Skeletal muscle tissue (tissue), 4 donors: ENCODE data around the gene HOXD8. TPM values are rescaled to one million over a fixed set of nuclear protein-coding genes. Genes with fewer than 3 reads are reported as not detected.

Source experiments
- H3K27ac ChIP-seq: one replicate; pipeline ENCODE4 v1.7.0; 2013; ENCODE audit warnings: mild to moderate bottlenecking, low read depth, low read length, inconsistent platforms
- H3K27me3 ChIP-seq, 3 donors: one replicate each; pipeline ENCODE4 v1.7.0; 2013; ENCODE audit warnings: low read length in 3 of 3; ENCODE audit not compliant: control insufficient read depth in 3 of 3, insufficient read depth in 3 of 3
- H3K36me3 ChIP-seq, 3 donors: one replicate each; pipeline ENCODE4 v1.7.0; 2013; ENCODE audit warnings: low read length in 3 of 3; ENCODE audit not compliant: control insufficient read depth in 3 of 3, insufficient read depth in 3 of 3
- H3K4me1 ChIP-seq, 3 donors: one replicate each; pipeline ENCODE4 v1.7.0; 2013; ENCODE audit warnings: low read length in 3 of 3, mild to moderate bottlenecking in 3 of 3; ENCODE audit not compliant: control insufficient read depth in 3 of 3, insufficient read depth in 3 of 3
- H3K4me3 ChIP-seq, 3 donors: one replicate each; pipeline ENCODE4 v1.7.0; 2013; ENCODE audit warnings: low read length in 3 of 3
- H3K9ac ChIP-seq, 3 donors: one replicate each; pipeline ENCODE4 v1.7.0; 2013; ENCODE audit warnings: low read length in 3 of 3, mild to moderate bottlenecking in 3 of 3, moderate library complexity in 2 of 3, low read depth in 1 of 3
- H3K9me3 ChIP-seq, 3 donors: one replicate each; pipeline ENCODE4 v1.7.0; 2013; ENCODE audit warnings: low read length in 3 of 3; ENCODE audit not compliant: control insufficient read depth in 3 of 3
- total RNA-seq: library from RNA; depleted of rRNA; stranded (reverse); fragments of >200 nt; gene quantifications from one replicate; pipeline ENCODE4 v1.2.3, GENCODE V29; 2014
- donor health status: Osteomylitis.

The HOXD8 gene
- total RNA-seq, 1 donor from 2014 or later = 18.8 TPM

- no peaks in the 10 kb centered on the region for H3K9me3 ChIP-seq
- no peaks in the 10 kb centered on the region for H3K36me3 ChIP-seq
- peaks cover 7 to 16% (median 15%) of the 10 kb centered on the region in 3 donors for H3K4me1 ChIP-seq
- peak overlapping the region in 1 of 3 donors; percentile 69 for H3K9ac ChIP-seq
- peak overlapping the region in 2 of 3 donors; percentile 60 to 85 for H3K4me3 ChIP-seq
- H3K27me3 ChIP-seq = peaks cover 39 to 81% (median 77%) of the 10 kb centered on the region in 3 donors
- H3K27ac ChIP-seq = no peak overlapping the region
Observed at GRCh38 chr2:176124110-176124946, 5.2 kb upstream of the HOXD8 start.

- no peak overlapping the region for H3K4me3 ChIP-seq
- H3K27me3 ChIP-seq = peaks cover 31 to 76% (median 70%) of the 10 kb centered on the region in 3 donors
Observed at GRCh38 chr2:176124947-176125771, 4.3 kb upstream of the HOXD8 start.

GRCh38 chr2:176125772-176126054 lies 3.8 kb upstream of the HOXD8 start:
- no peak overlapping the region for H3K9ac ChIP-seq
- H3K27me3 ChIP-seq = peaks cover 27 to 71% (median 68%) of the 10 kb centered on the region in 3 donors
- no peaks in the 10 kb centered on the region for H3K9me3 ChIP-seq
- no peak overlapping the region for H3K27ac ChIP-seq
- no peak overlapping the region for H3K4me3 ChIP-seq
- H3K36me3 ChIP-seq = no peaks in the 10 kb centered on the region
- H3K4me1 ChIP-seq = peaks cover 7 to 16% (median 15%) of the 10 kb centered on the region in 3 donors

More at GRCh38 chr2:176124947-176125771, 4.3 kb upstream of the HOXD8 start:
- Histone ChIP-seq H3K4me1 (peaks cover 7 to 16% (median 15%) of the 10 kb centered on the region in 3 donors), H3K36me3 (no peaks in the 10 kb centered on the region), H3K9ac (no peak overlapping the region), H3K9me3 (no peaks in the 10 kb centered on the region), H3K27ac (no peak overlapping the region)

- H3K27me3 ChIP-seq = peaks cover 13 to 64% (median 55%) of the 10 kb centered on the region in 3 donors
- no peak overlapping the region for H3K9ac ChIP-seq
- peak overlapping the region in 1 of 3 donors; percentile 48 for H3K4me3 ChIP-seq
- peaks cover 0 to 1% (median 0%) of the 10 kb centered on the region in 3 donors for H3K36me3 ChIP-seq
- no peaks in the 10 kb centered on the region for H3K9me3 ChIP-seq
- peaks cover 7 to 15% (median 13%) of the 10 kb centered on the region in 3 donors for H3K4me1 ChIP-seq
- no peak overlapping the region for H3K27ac ChIP-seq
Observed at GRCh38 chr2:176126929-176127773, 2.4 kb upstream of the HOXD8 start.

- Histone ChIP-seq H3K27me3 (peaks cover 9 to 62% (median 53%) of the 10 kb centered on the region in 3 donors), H3K9ac (no peak overlapping the region), H3K4me3 (no peak overlapping the region), H3K36me3 (peaks cover 0 to 2% (median 0%) of the 10 kb centered on the region in 3 donors), H3K27ac (no peak overlapping the region), H3K9me3 (no peaks in the 10 kb centered on the region), H3K4me1 (peaks cover 7 to 12% (median 11%) of the 10 kb centered on the region in 3 donors)
Observed at GRCh38 chr2:176127774-176128072, 1.8 kb upstream of the HOXD8 start.

GRCh38 chr2:176128172-176128981 lies 1.1 kb upstream of the HOXD8 start:
- Histone ChIP-seq H3K9me3 (no peaks in the 10 kb centered on the region), H3K36me3 (peaks cover 0 to 2% (median 0%) of the 10 kb centered on the region in 3 donors), H3K27me3 (peaks cover 9 to 62% (median 48%) of the 10 kb centered on the region in 3 donors), H3K9ac (peak overlapping the region in 2 of 3 donors; percentile 57 to 69), H3K4me1 (peaks cover 7 to 10% (median 8%) of the 10 kb centered on the region in 3 donors), H3K27ac (peak overlapping the region; percentile 78), H3K4me3 (peak overlapping the region; percentile 68 to 75 (median 69))

GRCh38 chr2:176129813-176130146 lies 275 bp downstream of the HOXD8 start:
- Histone ChIP-seq H3K36me3 (peaks cover 0 to 2% (median 0%) of the 10 kb centered on the region in 3 donors), H3K27ac (peak overlapping the region; percentile 78), H3K9me3 (no peaks in the 10 kb centered on the region), H3K27me3 (peaks cover 13 to 58% (median 36%) of the 10 kb centered on the region in 3 donors), H3K4me3 (peak overlapping the region in 1 of 3 donors; percentile 69), H3K4me1 (peaks cover 3 to 16% (median 5%) of the 10 kb centered on the region in 3 donors), H3K9ac (peak overlapping the region in 2 of 3 donors; percentile 25 to 76)

- peaks cover 13 to 58% (median 33%) of the 10 kb centered on the region in 3 donors for H3K27me3 ChIP-seq
- no peaks in the 10 kb centered on the region for H3K9me3 ChIP-seq
- H3K9ac ChIP-seq = peak overlapping the region; percentile 25 to 76 (median 63)
- peaks cover 7 to 22% (median 10%) of the 10 kb centered on the region in 3 donors for H3K4me1 ChIP-seq
- peak overlapping the region; percentile 78 for H3K27ac ChIP-seq
- peak overlapping the region; percentile 22 to 78 (median 69) for H3K4me3 ChIP-seq
- H3K36me3 ChIP-seq = peaks cover 0 to 2% (median 0%) of the 10 kb centered on the region in 3 donors
Observed at GRCh38 chr2:176130147-176130956, 847 bp downstream of the HOXD8 start.
